ENCODE measurements around the gene CHPF.

GRCh38 chr2:219496825-219497494 is 46.6 kb downstream of the CHPF start:
- TF ChIP-seq EZH2phosphoT487 (IDR thresholded peaks at IDR 0.05; ENCODE audit: borderline replicate concordance, low read depth, low read length) (no peak), CTCF (conservative IDR thresholded peaks at IDR 0.05; ENCODE audit: low read length) (no peak)

All from OCI-LY7 (cell line).